Kidney (tissue), 14 donors: ENCODE measurements around the gene TEX55. TPM values are rescaled to one million over a fixed set of nuclear protein-coding genes. Genes with fewer than 3 reads are reported as not detected.
A peak's percentile ranks its signal among the peaks of the same experiment; 100 is the strongest.

ENCODE experiments used
- DNase-seq, 5 donors: peaks; one replicate each; pipeline ENCODE4 v3.0.0-alpha.2; 2013 to 2020
- FAIRE-seq: peaks from 2 replicates; lab custom pipeline; 2012; peaks lifted over from hg19 to GRCh38; lab: Jason Lieb, UNC
- H3K27ac ChIP-seq, 2 donors: one replicate each; pipeline ENCODE4 v1.7.0; 2013; ENCODE audit warnings: low read depth in 2 of 2, low read length in 2 of 2, inconsistent platforms in 1 of 2
- H3K27me3 ChIP-seq: one replicate; pipeline ENCODE4 v1.7.1; 2013; ENCODE audit warnings: low read length, inconsistent platforms; ENCODE audit not compliant: control insufficient read depth, insufficient read depth
- H3K36me3 ChIP-seq, 3 donors: one replicate each; pipeline versions ENCODE4 v1.7.0 to v1.7.1; 2013; ENCODE audit warnings: low read length in 3 of 3, control low read depth in 1 of 3, inconsistent platforms in 1 of 3; ENCODE audit not compliant: insufficient read depth in 3 of 3, control insufficient read depth in 2 of 3
- H3K4me1 ChIP-seq, 3 donors: one replicate each; pipeline versions ENCODE4 v1.7.0 to v1.7.1; 2013; ENCODE audit warnings: low read length in 3 of 3, inconsistent platforms in 1 of 3, low read depth in 1 of 3; ENCODE audit not compliant: control insufficient read depth in 2 of 3, insufficient read depth in 2 of 3
- H3K4me3 ChIP-seq, 3 donors: one replicate each; pipeline versions ENCODE4 v1.7.0 to v1.8.1; 2013; ENCODE audit warnings: low read length in 3 of 3, control low read depth in 1 of 3, inconsistent platforms in 1 of 3
- H3K9ac ChIP-seq, 3 donors: one replicate each; pipeline versions ENCODE4 v1.7.0 to v1.7.1; 2013; ENCODE audit warnings: low read length in 3 of 3, control low read depth in 1 of 3, inconsistent platforms in 1 of 3
- H3K9me3 ChIP-seq, 3 donors: one replicate each; pipeline versions ENCODE4 v1.7.0 to v1.7.1; 2013; ENCODE audit warnings: low read length in 3 of 3, control low read depth in 1 of 3, inconsistent platforms in 1 of 3; ENCODE audit not compliant: control insufficient read depth in 2 of 3, insufficient read depth in 1 of 3
- CTCF ChIP-seq: IDR thresholded peaks from 3 replicates; pipeline ENCODE4 v1.5.1; 2012; ENCODE audit warnings: mild to moderate bottlenecking, moderate library complexity, borderline replicate concordance; ENCODE audit not compliant: insufficient read depth; ENCODE audit errors: extremely low read depth
- intact Hi-C: fragments of 100-400 bp; cut with DNase I; formaldehyde crosslinking; loops from one replicate; pipeline ENCODE4 v1.11.1; 2022
- polyA plus RNA-seq: library from polyadenylated mRNA; stranded (reverse); fragments of 350-450 nt; fragmentation: Illumina TruSeq; extraction: RNeasy Lipid Tissue Mini Kit (QIAGEN cat#74804); gene quantifications from one replicate; pipeline ENCODE4 v1.2.3, GENCODE V29; 2014; ENCODE audit warnings: low read depth, low replicate concordance; ENCODE audit not compliant: insufficient read depth
- total RNA-seq: library from RNA; stranded (reverse); fragmentation: NEBNext Ultra II Directional; extraction: Animal tissue kit (Norgen Biotek cat#: 25700); gene quantifications from one replicate; pipeline ENCODE4 v1.2.1, GENCODE V29; 2021
- donor health status: control.
- donor health status: control.
- donor health status: control.
- donor health status: control.
- donor health status: control.
- donor health status: DM: yes; HTN: yes; CAD: no.
- donor health status: Normal renal cell carcinoma (clear cell type).

Gene TEX55
- total and polyA plus RNA-seq, 2 donors from 2014 or later = not detected

GRCh38 chr3:119175872-119176756 is 30.1 kb downstream of the TEX55 start:
- no peak for TF ChIP-seq CTCF
- peaks cover 0 to 2% (median 0%) of the 10 kb centered on the region in 3 donors for H3K4me1 ChIP-seq
- FAIRE-seq = no peak
- H3K9ac ChIP-seq = no peak overlapping the region
- no peaks in the 10 kb centered on the region for H3K27me3 ChIP-seq
- peak overlapping the region in 1 of 3 donors; percentile 27 for H3K4me3 ChIP-seq
- no peaks in the 10 kb centered on the region for H3K9me3 ChIP-seq
- no peak overlapping the region for H3K27ac ChIP-seq
- intact Hi-C loops = no loop called here
- DNase-seq = no peak
- H3K36me3 ChIP-seq = no peaks in the 10 kb centered on the region

- no peak for FAIRE-seq
- Histone ChIP-seq H3K9me3 (no peaks in the 10 kb centered on the region), H3K4me1 (no peaks in the 10 kb centered on the region), H3K27ac (no peak overlapping the region), H3K9ac (no peak overlapping the region), H3K36me3 (no peaks in the 10 kb centered on the region), H3K4me3 (no peak overlapping the region), H3K27me3 (no peaks in the 10 kb centered on the region)
- DNase-seq = no peak
- intact Hi-C loops = no loop called here
- TF ChIP-seq CTCF = no peak
Observed at GRCh38 chr3:119176778-119177177, 30.8 kb downstream of the TEX55 start.

- H3K4me1 ChIP-seq = no peaks in the 10 kb centered on the region
Observed at GRCh38 chr3:119177321-119177720, 31.4 kb downstream of the TEX55 start.

More at GRCh38 chr3:119177321-119177720, 31.4 kb downstream of the TEX55 start:
- H3K9me3 ChIP-seq = no peaks in the 10 kb centered on the region
- FAIRE-seq = no peak
- no peaks in the 10 kb centered on the region for H3K27me3 ChIP-seq
- no peaks in the 10 kb centered on the region for H3K36me3 ChIP-seq
- H3K4me3 ChIP-seq = no peak overlapping the region
- TF ChIP-seq CTCF = no peak
- H3K27ac ChIP-seq = no peak overlapping the region
- intact Hi-C loops = no loop called here
- DNase-seq = no peak
- H3K9ac ChIP-seq = no peak overlapping the region
